GM10266 (cell line): Measurements from ENCODE around the gene MRM1.

Source experiments
- DNase-seq: peaks from one replicate; pipeline ENCODE4 v3.0.0; 2012; ENCODE audit errors: extremely low spot score
- CTCF ChIP-seq: IDR thresholded peaks from 2 replicates; pipeline ENCODE4 v1.5.1; 2012; ENCODE audit warnings: mild to moderate bottlenecking, low read depth; ENCODE audit not compliant: control insufficient read depth, insufficient read depth; ENCODE audit errors: missing control alignments

MRM1 gene

GRCh38 chr17:36629252-36629847 is 28.0 kb downstream of the MRM1 start:
- DNase-seq, result peak; percentile 83
- peak; percentile 99 for TF ChIP-seq CTCF

DNA sequence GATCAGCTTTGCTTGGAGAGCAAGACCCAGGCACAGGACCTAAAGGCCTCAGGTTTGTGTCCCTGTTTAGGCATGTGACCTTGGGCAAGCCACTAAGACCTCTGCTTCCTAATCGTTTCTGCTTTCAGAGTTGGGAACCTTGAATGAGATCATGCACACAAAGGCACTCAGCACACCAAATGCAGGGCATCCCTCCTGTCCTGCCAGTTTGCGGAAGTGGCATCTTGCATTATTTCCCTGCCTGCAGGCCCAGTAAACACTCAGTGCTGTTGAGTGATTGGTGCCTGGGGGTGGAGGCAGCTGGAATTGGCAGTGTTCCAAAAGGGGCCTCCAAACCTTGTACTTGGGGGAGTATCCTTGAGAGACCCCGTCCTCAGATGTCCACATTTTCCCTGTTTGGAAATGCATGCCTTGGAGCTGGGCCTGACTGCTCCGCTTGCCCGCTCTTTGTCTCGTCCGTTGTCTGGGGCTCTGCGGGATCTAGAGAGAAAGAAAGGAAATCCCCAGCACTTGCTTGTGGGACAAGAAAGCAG is 28.7 kb downstream of the MRM1 start:
- TF ChIP-seq CTCF, result no peak
- no peak for DNase-seq

DNA sequence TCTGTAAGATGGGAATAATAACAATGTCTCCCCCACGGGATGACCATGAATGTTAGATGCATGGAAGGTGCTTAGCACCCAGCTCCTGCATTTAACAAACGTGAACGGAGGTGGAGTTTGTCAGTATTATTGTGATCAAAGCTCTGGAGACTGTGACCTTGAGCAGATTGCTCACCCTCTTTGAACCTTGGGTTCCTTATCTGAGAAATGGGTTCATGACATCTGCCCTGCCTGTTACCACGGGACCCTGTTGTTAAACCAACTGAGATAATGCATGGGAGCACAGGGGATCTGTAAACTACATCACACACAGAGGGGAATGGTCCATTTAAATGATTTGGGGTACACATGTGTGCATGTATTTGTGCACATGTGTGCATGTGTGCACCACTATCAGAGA is 29.6 kb downstream of the MRM1 start:
- TF ChIP-seq CTCF, result no peak
- DNase-seq, result no peak

DNA sequence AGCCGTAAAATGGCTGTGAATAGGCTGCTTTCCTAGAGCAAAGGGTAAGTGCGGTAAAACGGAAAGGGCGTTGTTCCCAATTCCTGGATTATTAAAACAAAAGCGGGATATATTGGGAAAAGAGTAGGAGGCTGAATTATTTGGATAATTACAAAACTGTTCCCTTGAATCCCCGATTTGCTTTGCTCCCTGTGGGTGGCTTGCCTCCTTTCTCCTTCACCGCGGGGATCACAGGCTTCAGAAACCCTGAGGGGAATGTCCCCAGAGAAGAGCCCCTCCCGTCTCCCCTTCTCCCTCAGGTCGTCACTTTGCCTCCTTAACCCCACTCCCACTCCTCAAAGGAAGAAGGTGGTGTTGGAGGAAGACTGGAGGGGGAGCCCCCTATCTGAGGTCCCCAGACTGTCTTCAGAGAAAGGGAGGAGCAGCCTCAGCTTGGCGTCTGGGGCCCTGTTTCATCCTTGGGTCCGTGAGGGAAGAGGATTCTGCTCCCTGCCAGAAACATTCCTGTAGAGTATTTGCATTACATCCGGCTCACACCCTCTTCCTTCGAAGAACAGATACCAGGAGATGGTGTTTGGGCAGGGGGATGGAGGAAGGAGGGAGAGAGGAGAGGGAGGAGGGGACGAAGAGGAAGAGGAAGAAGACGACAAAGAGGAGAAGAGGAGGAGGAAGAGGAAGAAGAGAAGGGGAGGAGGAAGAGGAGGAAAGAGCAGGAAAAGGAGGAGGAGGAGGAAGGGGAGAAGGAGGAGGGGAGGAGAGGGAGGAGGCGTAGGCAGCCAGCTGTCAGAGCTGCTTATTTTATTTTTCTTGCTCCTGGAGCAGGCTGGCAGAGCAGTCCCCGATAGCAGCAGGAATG is 31.8 kb downstream of the MRM1 start:
- no peak for DNase-seq
- no peak for TF ChIP-seq CTCF

DNA sequence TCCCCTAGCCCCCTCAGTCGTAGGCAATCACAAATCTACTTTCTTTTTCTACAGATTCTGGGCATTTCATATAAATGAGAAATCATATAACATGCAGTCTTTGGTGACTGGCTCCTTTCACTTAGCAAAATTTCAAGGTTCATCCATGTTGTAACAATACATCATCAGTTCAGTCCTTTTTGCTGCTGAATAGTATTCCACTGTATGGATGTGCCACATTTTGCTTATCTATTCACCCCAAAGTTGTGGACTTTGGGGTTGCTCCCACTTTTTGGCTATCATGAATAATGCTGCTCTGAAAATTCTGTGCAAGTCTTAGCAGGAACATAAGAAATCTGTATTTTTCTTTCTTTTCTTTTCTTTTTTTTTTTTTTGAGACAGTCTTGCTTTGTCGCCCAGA is 39.0 kb downstream of the MRM1 start:
- DNase-seq, result no peak
- TF ChIP-seq CTCF, result no peak

DNA sequence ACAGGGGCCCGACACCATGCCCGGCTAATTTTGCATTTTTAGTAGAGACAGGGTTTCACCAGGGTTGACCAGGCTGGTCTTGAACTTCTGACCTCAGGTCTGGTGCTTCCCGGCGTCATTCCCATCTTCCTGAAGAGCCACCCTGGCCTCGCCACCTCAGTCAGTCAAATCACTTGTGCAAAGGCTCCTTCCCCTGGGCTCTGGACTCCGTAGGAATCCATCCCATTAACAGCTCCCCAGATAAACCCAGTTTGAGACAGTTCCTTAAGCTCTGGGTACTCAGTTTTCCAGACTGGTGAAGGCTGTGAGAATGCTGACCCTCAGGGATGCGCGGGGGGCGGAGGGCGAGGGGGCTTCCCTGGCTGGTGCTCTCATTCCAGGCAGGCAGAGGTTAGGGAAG is 39.5 kb downstream of the MRM1 start:
- TF ChIP-seq CTCF, result no peak

More for the DNA sequence above, 39.5 kb downstream of the MRM1 start:
- DNase-seq, result no peak
